ENCODE measurements around the gene TXNDC5. TPM values are rescaled to one million over a fixed set of nuclear protein-coding genes. Genes with fewer than 3 reads are reported as not detected.

The TXNDC5 gene
- total and polyA plus RNA-seq, 9 of the 15 experiments (the other 6 are each of a cell fraction or from before 2014, with no cell fraction given), result 33.9 to 156 (median 137) TPM

GRCh38 chr6:7902867-7903266 lies 7.7 kb downstream of the TXNDC5 start:
- WGBS (ENCODE audit: insufficient coverage, low coverage, missing lambda C conversion rate), result 100% methylated on average over 1 of the region's 1 CpG
- BruUV-seq (replicated peaks), result no TSS peak
- Histone ChIP-seq H2AFZ (ENCODE audit: low read depth, low read length) (no peak overlapping the region), H3K27me3 (ENCODE audit: control insufficient read depth in 2 of 2, insufficient read depth in 2 of 2, low read length in 2 of 2) (no peaks in the 10 kb centered on the region), H3K27ac (ENCODE audit: extremely low read depth, low read depth, low read length) (no peak overlapping the region), H3K9me3 (replicated peaks; ENCODE audit: control insufficient read depth, insufficient read depth, low read depth, low read length) (no peaks in the 10 kb centered on the region), H3K36me3 (ENCODE audit: control insufficient read depth, insufficient read depth, low read length) (peaks cover 89% of the 10 kb centered on the region), H3K4me2 (ENCODE audit: insufficient read depth, low read length) (no peak overlapping the region), H3K9ac (ENCODE audit: insufficient read depth in 1 of 2, low read depth in 2 of 2, low read length in 2 of 2) (no peak overlapping the region), H3K9me1 (ENCODE audit: control insufficient read depth, insufficient read depth, low read length) (peaks cover 19% of the 10 kb centered on the region), H3K79me2 (ENCODE audit: control insufficient read depth, insufficient read depth, low read length) (peaks cover 38% of the 10 kb centered on the region), H4K20me1 (replicated peaks; ENCODE audit: control insufficient read depth, insufficient read depth, low read length) (peaks cover 87% of the 10 kb centered on the region), H3K4me3 (no peak overlapping the region), H3K4me1 (replicated peaks in 1 of 2; ENCODE audit: control insufficient read depth in 2 of 2, insufficient read depth in 2 of 2, low read length in 2 of 2) (peaks cover 14 to 41% of the 10 kb centered on the region in 2 experiments)
- FAIRE-seq (no peak), DNase-seq (ENCODE audit: extremely low read depth in 1 of 4, low spot score in 3 of 4) (no peak), ATAC-seq (no peak)
- intact Hi-C loops (cut with micrococcal nuclease) (no loop called here), in situ Hi-C loops (cut with MboI) (no loop called here)
- CTCF ChIA-PET (ENCODE audit: low intra/inter-chr PET ratio), result interaction anchor here (0.6 kb wide), 1 partner anchor 231 kb away, joined by 4 read pairs; no protein-coding TSS in a partner anchor
- POLR2A ChIA-PET, result interaction anchor here (0.9 to 1.9 kb wide), 5 partner anchors 8 to 197 kb away, joined by 3 to 7 read pairs (median 3); no protein-coding TSS in a partner anchor
- TF ChIP-seq ZC3H8 (IDR thresholded peaks at IDR 0.05) (no peak), EZH2 (IDR thresholded peaks at IDR 0.05; ENCODE audit: borderline replicate concordance, low read depth, low read length) (no peak), HLTF (IDR thresholded peaks at IDR 0.05) (no peak), MLX (CRISPR knock-in tag; conservative IDR thresholded peaks at IDR 0.05) (no peak), YBX1 (IDR thresholded peaks at IDR 0.05) (no peak), ETV5 (CRISPR knock-in tag; IDR thresholded peaks at IDR 0.05; ENCODE audit: low read depth) (no peak), IRF9 (tag; IDR thresholded peaks at IDR 0.05) (no peak), MBD1 (CRISPR knock-in tag; IDR thresholded peaks at IDR 0.05) (no peak), TCFL5 (CRISPR knock-in tag; conservative IDR thresholded peaks at IDR 0.05) (no peak), FOXA3 (CRISPR knock-in tag; conservative IDR thresholded peaks at IDR 0.05 in 1 of 2, IDR thresholded peaks at IDR 0.05 in 1 of 2) (no peak), RBFOX2 (IDR thresholded peaks at IDR 0.05; ENCODE audit: low read depth, low read length) (no peak), NFE2 (IDR thresholded peaks at IDR 0.05; ENCODE audit: low read depth) (no peak), DIDO1 (tag; IDR thresholded peaks at IDR 0.05; ENCODE audit: low read depth) (no peak), TEAD2 (tag; IDR thresholded peaks at IDR 0.05) (no peak)
- TF ChIP-seq, protein P1, sequence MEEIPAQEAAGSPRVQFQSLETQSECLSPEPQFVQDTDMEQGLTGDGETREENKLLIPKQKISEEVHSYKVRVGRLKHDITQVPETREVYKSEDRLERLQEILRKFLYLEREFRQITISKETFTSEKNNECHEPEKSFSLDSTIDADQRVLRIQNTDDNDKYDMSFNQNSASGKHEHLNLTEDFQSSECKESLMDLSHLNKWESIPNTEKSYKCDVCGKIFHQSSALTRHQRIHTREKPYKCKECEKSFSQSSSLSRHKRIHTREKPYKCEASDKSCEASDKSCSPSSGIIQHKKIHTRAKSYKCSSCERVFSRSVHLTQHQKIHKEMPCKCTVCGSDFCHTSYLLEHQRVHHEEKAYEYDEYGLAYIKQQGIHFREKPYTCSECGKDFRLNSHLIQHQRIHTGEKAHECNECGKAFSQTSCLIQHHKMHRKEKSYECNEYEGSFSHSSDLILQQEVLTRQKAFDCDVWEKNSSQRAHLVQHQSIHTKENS (CRISPR knock-in tag; IDR thresholded peaks at IDR 0.05), result no peak
- TF ChIP-seq, protein P2, sequence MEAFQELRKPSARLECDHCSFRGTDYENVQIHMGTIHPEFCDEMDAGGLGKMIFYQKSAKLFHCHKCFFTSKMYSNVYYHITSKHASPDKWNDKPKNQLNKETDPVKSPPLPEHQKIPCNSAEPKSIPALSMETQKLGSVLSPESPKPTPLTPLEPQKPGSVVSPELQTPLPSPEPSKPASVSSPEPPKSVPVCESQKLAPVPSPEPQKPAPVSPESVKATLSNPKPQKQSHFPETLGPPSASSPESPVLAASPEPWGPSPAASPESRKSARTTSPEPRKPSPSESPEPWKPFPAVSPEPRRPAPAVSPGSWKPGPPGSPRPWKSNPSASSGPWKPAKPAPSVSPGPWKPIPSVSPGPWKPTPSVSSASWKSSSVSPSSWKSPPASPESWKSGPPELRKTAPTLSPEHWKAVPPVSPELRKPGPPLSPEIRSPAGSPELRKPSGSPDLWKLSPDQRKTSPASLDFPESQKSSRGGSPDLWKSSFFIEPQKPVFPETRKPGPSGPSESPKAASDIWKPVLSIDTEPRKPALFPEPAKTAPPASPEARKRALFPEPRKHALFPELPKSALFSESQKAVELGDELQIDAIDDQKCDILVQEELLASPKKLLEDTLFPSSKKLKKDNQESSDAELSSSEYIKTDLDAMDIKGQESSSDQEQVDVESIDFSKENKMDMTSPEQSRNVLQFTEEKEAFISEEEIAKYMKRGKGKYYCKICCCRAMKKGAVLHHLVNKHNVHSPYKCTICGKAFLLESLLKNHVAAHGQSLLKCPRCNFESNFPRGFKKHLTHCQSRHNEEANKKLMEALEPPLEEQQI (IDR thresholded peaks at IDR 0.05), result no peak
